ENCODE results near the gene CTXN1.

Gene CTXN1

GRCh38 chr19:7944177-7944761, 18.3 kb upstream of the CTXN1 start:
- DNase-seq (ENCODE audit: low spot score), result peak; percentile 87

- peak; percentile 99 for DNase-seq (ENCODE audit: low spot score)
Observed at GRCh38 chr19:7943444-7944176, 17.7 kb upstream of the CTXN1 start, which contains the start of gene TIMM44. Gene TIMM44 (minus strand): TSS chr19:7943666. CDS start chr19:7943651, 15 bp downstream.

- no peak for DNase-seq (ENCODE audit: low spot score)
Observed at GRCh38 chr19:7942981-7943443, 17.1 kb upstream of the CTXN1 start.

GRCh38 chr19:7941895-7942596, 16.1 kb upstream of the CTXN1 start:
- no peak for DNase-seq (ENCODE audit: low spot score)

GRCh38 chr19:7940841-7941240, 14.9 kb upstream of the CTXN1 start:
- no peak for DNase-seq (ENCODE audit: low spot score)

GRCh38 chr19:7934766-7935165, 8.8 kb upstream of the CTXN1 start:
- DNase-seq (ENCODE audit: low spot score), result no peak

- no peak for DNase-seq (ENCODE audit: low spot score)
Observed at GRCh38 chr19:7933828-7934725, 8.1 kb upstream of the CTXN1 start.

- DNase-seq (ENCODE audit: low spot score), result no peak
Observed at GRCh38 chr19:7933411-7933810, 7.5 kb upstream of the CTXN1 start.

GRCh38 chr19:7932930-7933300, 7.0 kb upstream of the CTXN1 start:
- DNase-seq (ENCODE audit: low spot score), result no peak

- DNase-seq (ENCODE audit: low spot score), result no peak
Observed at GRCh38 chr19:7932276-7932929, 6.5 kb upstream of the CTXN1 start.

- no peak for DNase-seq (ENCODE audit: low spot score)
Observed at GRCh38 chr19:7931221-7932061, 5.5 kb upstream of the CTXN1 start.

- DNase-seq (ENCODE audit: low spot score), result no peak
Observed at GRCh38 chr19:7930765-7931164, 4.8 kb upstream of the CTXN1 start.

GRCh38 chr19:7930030-7930429, 4.1 kb upstream of the CTXN1 start:
- DNase-seq (ENCODE audit: low spot score), result peak; percentile 17

- peak; percentile 83 for DNase-seq (ENCODE audit: low spot score)
Observed at GRCh38 chr19:7928741-7929701, 3.1 kb upstream of the CTXN1 start.

- no peak for DNase-seq (ENCODE audit: low spot score)
Observed at GRCh38 chr19:7928334-7928706, 2.4 kb upstream of the CTXN1 start.

GRCh38 chr19:7927605-7928333, 1.8 kb upstream of the CTXN1 start:
- DNase-seq (ENCODE audit: low spot score), result no peak

GRCh38 chr19:7926727-7927604, 1.0 kb upstream of the CTXN1 start:
- no peak for DNase-seq (ENCODE audit: low spot score)

Data from CD4-positive, alpha-beta T cell treated with Interleukin-15 for 4 hours (primary cell).